NCI-H2227 treated with DMSO at 0.1 percent for 48 hours (cell line): ENCODE data around the gene SLC6A8.

ENCODE experiments used
- DNase-seq: peaks from one replicate; lab custom pipeline; 2025; lab: John Stamatoyannopoulos, UW

Gene SLC6A8

GRCh38 chrX:153648358-153649177, 39.2 kb upstream of the SLC6A8 start:
- no peak for DNase-seq

- no peak for DNase-seq
Measured at GRCh38 chrX:153649178-153649914, 38.4 kb upstream of the SLC6A8 start.

GRCh38 chrX:153649915-153650782, 37.6 kb upstream of the SLC6A8 start:
- no peak for DNase-seq

GRCh38 chrX:153650959-153651358, 36.8 kb upstream of the SLC6A8 start:
- DNase-seq = no peak

GRCh38 chrX:153651540-153652079, 36.1 kb upstream of the SLC6A8 start:
- no peak for DNase-seq

GRCh38 chrX:153653556-153653955, 34.2 kb upstream of the SLC6A8 start:
- DNase-seq = no peak

- no peak for DNase-seq
Measured at GRCh38 chrX:153657161-153657560, 30.6 kb upstream of the SLC6A8 start.

- no peak for DNase-seq
Measured at GRCh38 chrX:153659268-153659667, 28.5 kb upstream of the SLC6A8 start.

- peak; percentile 34 for DNase-seq
Measured at GRCh38 chrX:153662266-153662665, 25.5 kb upstream of the SLC6A8 start.

- DNase-seq = no peak
Measured at GRCh38 chrX:153665726-153666306, 21.9 kb upstream of the SLC6A8 start.

- DNase-seq = no peak
Measured at GRCh38 chrX:153667281-153667955, 20.3 kb upstream of the SLC6A8 start.

GRCh38 chrX:153667956-153668396, 19.8 kb upstream of the SLC6A8 start:
- DNase-seq = peak; percentile 33

GRCh38 chrX:153668423-153669173, 19.1 kb upstream of the SLC6A8 start:
- DNase-seq = no peak

GRCh38 chrX:153669174-153669890, 18.4 kb upstream of the SLC6A8 start:
- no peak for DNase-seq

GRCh38 chrX:153669901-153670731, 17.6 kb upstream of the SLC6A8 start:
- DNase-seq = no peak

- DNase-seq = no peak
Measured at GRCh38 chrX:153670748-153671588, 16.8 kb upstream of the SLC6A8 start.

GRCh38 chrX:153671589-153672530, 15.9 kb upstream of the SLC6A8 start:
- DNase-seq = no peak
